H1 (cell line): ENCODE measurements around the gene HDLBP. TPM values are rescaled to one million over a fixed set of nuclear protein-coding genes. Genes with fewer than 3 reads are reported as not detected.

Source experiments
- CTCF ChIA-PET: fragments of 300-600 bp; sonication (Branson Sonifier 250); formaldehyde crosslinking; loops from one replicate; lab custom pipeline; 2021; ENCODE audit not compliant: partially characterized antibody; lab: Charles Lee
- POLR2A ChIA-PET: fragments of 300-600 bp; sonication (Branson Sonifier 250); formaldehyde crosslinking; loops from one replicate; lab custom pipeline; 2021; ENCODE audit warnings: inconsistent platforms; ENCODE audit not compliant: partially characterized antibody; lab: Charles Lee
- DNase-seq, 2 experiments: peaks; one replicate each; pipeline versions ENCODE4 v3.0.0 to v3.0.0-alpha.2; 2010 to 2022; ENCODE audit warnings: low spot score in 2 of 2, low read depth in 1 of 2, mixed read lengths in 1 of 2
- FAIRE-seq: peaks from 2 replicates; lab custom pipeline; 2011; peaks lifted over from hg19 to GRCh38; lab: Jason Lieb, UNC
- H2AFZ ChIP-seq: 2 replicates; pipeline ENCODE4 v1.8.1; 2012; ENCODE audit warnings: low read length, inconsistent platforms
- H2AK5ac ChIP-seq: 2 replicates; pipeline ENCODE4 v1.6.1; 2013; ENCODE audit warnings: low read depth, low read length
- H2BK120ac ChIP-seq: replicated peaks from 2 replicates; pipeline ENCODE3; 2013; ENCODE audit warnings: low read depth, low read length, inconsistent platforms
- H2BK12ac ChIP-seq: 2 replicates; pipeline ENCODE4 v1.6.1; 2013; ENCODE audit warnings: low read depth, low read length
- H2BK15ac ChIP-seq: 2 replicates; pipeline ENCODE4 v1.6.1; 2013; ENCODE audit warnings: low read length
- H2BK20ac ChIP-seq: 2 replicates; pipeline ENCODE4 v1.6.1; 2013; ENCODE audit warnings: low read length
- H2BK5ac ChIP-seq: 2 replicates; pipeline ENCODE4 v1.6.1; 2013; ENCODE audit warnings: low read depth, low read length
- H3K14ac ChIP-seq: 2 replicates; pipeline ENCODE4 v1.6.1; 2013; ENCODE audit warnings: inconsistent platforms; ENCODE audit not compliant: insufficient read length
- H3K18ac ChIP-seq: 2 replicates; pipeline ENCODE4 v1.6.1; 2013; ENCODE audit warnings: low read length; ENCODE audit errors: extremely low read depth
- H3K23ac ChIP-seq: 2 replicates; pipeline ENCODE4 v1.6.1; 2013; ENCODE audit warnings: inconsistent platforms; ENCODE audit not compliant: insufficient read length
- H3K23me2 ChIP-seq: 2 replicates; pipeline ENCODE4 v1.6.1; 2013; ENCODE audit warnings: low read depth, low read length
- H3K27ac ChIP-seq: 2 replicates; pipeline ENCODE4 v1.6.1; 2011; ENCODE audit warnings: low read depth, low read length, inconsistent platforms
- H3K27me3 ChIP-seq, 4 experiments: replicated peaks in 1 of 4; 1 replicate in 1 of 4; 2 replicates in 3 of 4; pipeline versions ENCODE4 v1.6.1 to v1.8.1; 2011 to 2013; ENCODE audit warnings: low read length in 3 of 4, mild to moderate bottlenecking in 3 of 4, inconsistent platforms in 2 of 4, mixed read lengths in 2 of 4, moderate library complexity in 1 of 4; ENCODE audit not compliant: control insufficient read depth in 3 of 4, insufficient read depth in 3 of 4; ENCODE audit errors: extremely low read depth in 1 of 4
- H3K36me3 ChIP-seq, 4 experiments: 2 replicates each; pipeline versions ENCODE4 v1.6.1 to v1.8.1; 2011 to 2013; ENCODE audit warnings: mild to moderate bottlenecking in 4 of 4, low read length in 3 of 4, moderate library complexity in 2 of 4, control low read depth in 1 of 4, inconsistent platforms in 1 of 4; ENCODE audit not compliant: insufficient read depth in 4 of 4, control insufficient read depth in 2 of 4
- H3K4ac ChIP-seq: replicated peaks from 2 replicates; pipeline ENCODE3; 2013; ENCODE audit warnings: low read length, low read depth, mixed read lengths, inconsistent platforms; ENCODE audit not compliant: insufficient read length
- H3K4me1 ChIP-seq, 4 experiments: replicated peaks in 1 of 4; 1 replicate in 1 of 4; 2 replicates in 3 of 4; pipeline versions ENCODE4 v1.6.1 to v1.8.1; 2011 to 2013; ENCODE audit warnings: low read length in 3 of 4, inconsistent platforms in 2 of 4, mixed read lengths in 1 of 4; ENCODE audit not compliant: insufficient read depth in 4 of 4, control insufficient read depth in 3 of 4
- H3K4me2 ChIP-seq, 2 experiments: 2 replicates each; pipeline versions ENCODE4 v1.6.1 to v1.8.1; 2011 to 2013; ENCODE audit warnings: low read depth in 2 of 2, low read length in 2 of 2, control low read depth in 1 of 2, inconsistent platforms in 1 of 2, mild to moderate bottlenecking in 1 of 2; ENCODE audit not compliant: insufficient read depth in 1 of 2
- H3K4me3 ChIP-seq, 4 experiments: fragments of 200-600, 300-600 bp in 1 of 4; sonication (generic), shearing (Covaris generic), sonication (Bioruptor Twin) in 1 of 4; 2 replicates each; pipeline versions ENCODE4 v1.5.1 to v1.8.1; 2011 to 2016; ENCODE audit warnings: low read length in 4 of 4, low read depth in 3 of 4, control low read depth in 2 of 4, inconsistent platforms in 2 of 4, mild to moderate bottlenecking in 2 of 4, mixed read lengths in 1 of 4, moderate library complexity in 1 of 4; ENCODE audit not compliant: insufficient read depth in 2 of 4; ENCODE audit errors: extremely low read depth in 1 of 4
- H3K56ac ChIP-seq: replicated peaks from 2 replicates; pipeline ENCODE3; 2013; ENCODE audit warnings: low read depth, mild to moderate bottlenecking, mixed read lengths, low read length, inconsistent platforms; ENCODE audit not compliant: insufficient read length
- H3K79me1 ChIP-seq: 2 replicates; pipeline ENCODE4 v1.6.1; 2013; ENCODE audit warnings: low read depth, low read length, control low read depth
- H3K79me2 ChIP-seq, 2 experiments: 2 replicates each; pipeline versions ENCODE4 v1.6.1 to v1.8.1; 2012 to 2013; ENCODE audit warnings: low read length in 2 of 2, mild to moderate bottlenecking in 2 of 2, inconsistent platforms in 1 of 2; ENCODE audit not compliant: insufficient read depth in 2 of 2, control insufficient read depth in 1 of 2
- H3K9ac ChIP-seq, 4 experiments: replicated peaks in 1 of 4; 1 replicate in 1 of 4; 2 replicates in 3 of 4; pipeline versions ENCODE4 v1.6.1 to v1.8.1; 2011 to 2013; ENCODE audit warnings: low read depth in 3 of 4, low read length in 3 of 4, control low read depth in 2 of 4, mild to moderate bottlenecking in 2 of 4, moderate library complexity in 2 of 4, inconsistent platforms in 1 of 4; ENCODE audit errors: extremely low read depth in 1 of 4
- H3K9me3 ChIP-seq, 2 experiments: 2 replicates each; pipeline versions ENCODE4 v1.6.1 to v1.8.1; 2012 to 2013; ENCODE audit warnings: mild to moderate bottlenecking in 2 of 2, moderate library complexity in 2 of 2, control low read depth in 1 of 2, inconsistent platforms in 1 of 2, low read depth in 1 of 2, low read length in 1 of 2, mixed read lengths in 1 of 2; ENCODE audit not compliant: insufficient read depth in 2 of 2
- H4K20me1 ChIP-seq, 2 experiments: replicated peaks in 1 of 2; 2 replicates each; pipeline versions ENCODE3 to v1.8.1; 2011 to 2013; ENCODE audit warnings: inconsistent platforms in 2 of 2, low read length in 2 of 2, mild to moderate bottlenecking in 1 of 2; ENCODE audit not compliant: insufficient read depth in 2 of 2, control insufficient read depth in 1 of 2
- H4K5ac ChIP-seq: 2 replicates; pipeline ENCODE4 v1.6.1; 2013; ENCODE audit warnings: low read length, low read depth, mixed read lengths, inconsistent platforms; ENCODE audit not compliant: insufficient read length
- H4K8ac ChIP-seq: 2 replicates; pipeline ENCODE4 v1.8.0; 2013; ENCODE audit warnings: mild to moderate bottlenecking, moderate library complexity, low read length, inconsistent platforms; ENCODE audit not compliant: insufficient read depth; ENCODE audit errors: extremely low read depth
- H4K91ac ChIP-seq: replicated peaks from 2 replicates; pipeline ENCODE3; 2013; ENCODE audit warnings: low read length, mixed read lengths, inconsistent platforms; ENCODE audit not compliant: insufficient read length
- ASH2L ChIP-seq: fragments of 200-600, 300-600 bp; sonication (generic); IDR thresholded peaks from one replicate; pipeline ENCODE4 v1.7.1; 2017; ENCODE audit warnings: low read length
- BCL11A ChIP-seq, 2 experiments: IDR thresholded peaks; one replicate each; pipeline ENCODE4 v1.6.1; 2011; ENCODE audit warnings: low read depth in 2 of 2, low read length in 2 of 2, mild to moderate bottlenecking in 2 of 2
- CBX8 ChIP-seq: fragments of 300-800, 300-1000 bp; sonication (generic); IDR thresholded peaks from 2 replicates; pipeline ENCODE4 v1.7.1; 2016; ENCODE audit warnings: low read depth, low read length, borderline replicate concordance
- CEBPB ChIP-seq: IDR thresholded peaks from 2 replicates; pipeline ENCODE4 v1.6.1; 2012; ENCODE audit warnings: low read depth, low read length
- EZH2 ChIP-seq: fragments of 200-600 bp; sonication (generic); IDR thresholded peaks from 2 replicates; pipeline ENCODE4 v1.7.1; 2012; ENCODE audit warnings: low read depth, mild to moderate bottlenecking, moderate library complexity, low read length, inconsistent platforms; ENCODE audit not compliant: severe bottlenecking
- JUND ChIP-seq: IDR thresholded peaks from 2 replicates; pipeline ENCODE4 v1.6.1; 2011; ENCODE audit warnings: mild to moderate bottlenecking, improper control_type of control experiment, low read length
- KDM5A ChIP-seq: fragments of 200-600 bp; IDR thresholded peaks from 2 replicates; pipeline ENCODE4 v1.7.1; 2012; ENCODE audit warnings: mild to moderate bottlenecking, low read length, inconsistent platforms, mixed read lengths
- NRF1 ChIP-seq: IDR thresholded peaks from 2 replicates; pipeline ENCODE4 v1.6.1; 2011; ENCODE audit warnings: mild to moderate bottlenecking, low read depth, low read length, improper control_type of control experiment
- PHF8 ChIP-seq: fragments of 200-600 bp; sonication (generic); conservative IDR thresholded peaks from 2 replicates; pipeline ENCODE4 v1.7.1; 2012; ENCODE audit warnings: low read depth, mild to moderate bottlenecking, inconsistent platforms, low read length, moderate library complexity
- POLR2A ChIP-seq, 2 experiments: IDR thresholded peaks; 1 replicate in 1 of 2; 2 replicates in 1 of 2; pipeline ENCODE4 v1.6.1; 2011; ENCODE audit warnings: low read depth in 2 of 2, low read length in 2 of 2, mild to moderate bottlenecking in 2 of 2; ENCODE audit errors: control extremely low read depth in 1 of 2
- SAP30 ChIP-seq: fragments of 300-600 bp; sonication (generic); IDR thresholded peaks from 2 replicates; pipeline ENCODE4 v1.7.1; 2012; ENCODE audit warnings: low read length, moderate library complexity, mild to moderate bottlenecking, inconsistent platforms; ENCODE audit not compliant: insufficient read depth, insufficient replicate concordance
- SIN3A ChIP-seq, 2 experiments: IDR thresholded peaks in 1 of 2; conservative IDR thresholded peaks in 1 of 2; 2 replicates each; pipeline ENCODE4 v1.6.1; 2011 to 2012; ENCODE audit warnings: low read length in 2 of 2, improper control_type of control experiment in 1 of 2, low read depth in 1 of 2, mild to moderate bottlenecking in 1 of 2
- SP4 ChIP-seq: IDR thresholded peaks from 2 replicates; pipeline ENCODE4 v1.6.1; 2012; ENCODE audit warnings: low read length, inconsistent platforms
- SRF ChIP-seq: IDR thresholded peaks from 2 replicates; pipeline ENCODE4 v1.6.1; 2011; ENCODE audit warnings: mild to moderate bottlenecking, low read depth, low read length, moderate library complexity
- WGBS, 2 experiments: shearing (Covaris generic) in 1 of 2; methylation state at CpG; one replicate each; pipeline versions ENCODE4 v1.1.6 to v1.1.7; 2013 to 2015; ENCODE audit warnings: low lambda C conversion rate in 2 of 2, mixed read lengths in 2 of 2, inconsistent platforms in 1 of 2, low coverage in 1 of 2, missing lambda C conversion rate in 1 of 2; ENCODE audit not compliant: insufficient replicate concordance in 2 of 2, insufficient coverage in 1 of 2, insufficient read length in 1 of 2; ENCODE audit errors: extremely low coverage in 1 of 2, missing lambda C conversion rate in 1 of 2; 5-methylcytosine and 5-hydroxymethylcytosine counted together
- polyA plus RNA-seq, 7 experiments: library from polyadenylated mRNA; depleted of rRNA in 3 of 7; stranded (reverse) in 5 of 7; unstranded in 2 of 7; fragments of >200 nt in 5 of 7; fragments of 200-250 nt in 2 of 7; gene quantifications; 1 replicate in 5 of 7; 2 replicates in 1 of 7; 4 replicates in 1 of 7; pipeline versions ENCODE4 v1.2.1 to v1.2.3, GENCODE V29; 2011 to 2013; ENCODE audit warnings: missing spikeins in 2 of 7, mixed read lengths in 2 of 7
- total RNA-seq: library from RNA; stranded (reverse); fragmentation: NEBNext Ultra II Directional; extraction: Animal tissue kit (Norgen Biotek cat#: 25700); gene quantifications from 2 replicates; pipeline ENCODE4 v1.2.1, GENCODE V29; 2021

HDLBP gene
- total and polyA plus RNA-seq, 2 of the 8 experiments (the other 6 are each of a cell fraction or from before 2014, with no cell fraction given): 185 to 360 TPM

DNA sequence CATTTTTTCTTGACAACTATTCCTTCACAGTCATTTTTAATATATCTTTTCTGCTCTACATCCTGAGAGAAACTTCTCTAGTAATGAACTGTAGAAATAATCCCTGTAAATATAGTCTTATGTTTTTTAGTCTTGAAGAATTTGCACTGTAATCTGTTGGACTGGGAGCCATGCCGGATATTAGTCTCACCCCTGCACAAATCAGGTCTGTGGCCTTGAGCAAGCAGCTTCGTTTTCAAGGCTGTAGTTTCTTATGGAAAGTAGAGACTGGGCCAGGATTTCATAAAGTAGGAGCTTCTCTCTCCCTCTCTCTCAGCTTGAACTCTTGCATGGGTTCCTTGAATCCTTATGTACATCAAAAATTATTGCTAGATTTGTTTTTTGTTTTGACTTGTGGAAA, 49.3 kb upstream of the HDLBP start:
- Histone ChIP-seq H3K36me3 (no peaks in the 10 kb centered on the region; a peak in 1 of 8 replicates), H3K4me2 (no peak overlapping the region), H2BK5ac (no peak overlapping the region), H4K20me1 (peaks cover 4 to 7% of the 10 kb centered on the region in 2 experiments), H3K4me1 (peaks cover 2 to 9% (median 9%) of the 10 kb centered on the region in 4 experiments), H2BK120ac (no peak overlapping the region), H3K18ac (no peak overlapping the region), H3K23me2 (no peaks in the 10 kb centered on the region), H3K79me1 (peaks cover 9% of the 10 kb centered on the region), H3K9me3 (no peaks in the 10 kb centered on the region), H3K27ac (no peak overlapping the region), H2AK5ac (no peak overlapping the region), H3K23ac (no peak overlapping the region), H2BK20ac (no peak overlapping the region), H4K91ac (no peak overlapping the region), H3K27me3 (no peaks in the 10 kb centered on the region), H3K79me2 (peaks cover 0 to 49% of the 10 kb centered on the region in 2 experiments; a peak in 2 of 4 replicates), H3K14ac (no peak overlapping the region), H4K5ac (no peak overlapping the region), H3K56ac (no peak overlapping the region), H2BK15ac (no peak overlapping the region), H4K8ac (no peak overlapping the region), H3K4ac (no peak overlapping the region), H3K4me3 (no peak overlapping the region), H3K9ac (no peak overlapping the region), H2AFZ (no peak overlapping the region), H2BK12ac (no peak overlapping the region)
- ChIA-PET CTCF (interaction anchor here (1.2 to 3.8 kb wide), 3 partner anchors 15 to 27 kb away, joined by 3 to 14 read pairs (median 13); no protein-coding TSS in a partner anchor), POLR2A (interaction anchor here (0.7 kb wide), 1 partner anchor 11 kb away, joined by 3 read pairs; no protein-coding TSS in a partner anchor)
- 93% methylated on average over 2 of the region's 2 CpGs; no CpG with 5 or more reads in 1 of the 2 experiments for WGBS, 2 experiments
- no peak for FAIRE-seq
- no peak for DNase-seq
- TF ChIP-seq SRF (no peak), NRF1 (no peak), SIN3A (conservative IDR thresholded peaks at IDR 0.05 in 1 of 2, IDR thresholded peaks at IDR 0.05 in 1 of 2; ENCODE audit: low read depth in 1 of 2, low read length in 2 of 2) (no peak), CEBPB (no peak), KDM5A (no peak), ASH2L (no peak), POLR2A (IDR thresholded peaks at IDR 0.05; ENCODE audit: control extremely low read depth in 1 of 2, low read depth in 2 of 2, low read length in 2 of 2) (no peak), CBX8 (no peak), BCL11A (IDR thresholded peaks at IDR 0.05; ENCODE audit: low read depth in 2 of 2, low read length in 2 of 2) (no peak), SP4 (no peak), EZH2 (no peak), SAP30 (no peak), PHF8 (no peak), JUND (no peak)
